Smooth muscle cell of the umbilical artery (primary cell): Measurements from ENCODE around the gene MAMLD1. TPM values are rescaled to one million over a fixed set of nuclear protein-coding genes. Genes with fewer than 3 reads are reported as not detected.

Experiments used
- total RNA-seq: library from RNA; depleted of rRNA; stranded (reverse); fragments of >200 nt; gene quantifications from 2 replicates; pipeline ENCODE4 v1.2.3, GENCODE V29; 2014

MAMLD1 gene, protein sequence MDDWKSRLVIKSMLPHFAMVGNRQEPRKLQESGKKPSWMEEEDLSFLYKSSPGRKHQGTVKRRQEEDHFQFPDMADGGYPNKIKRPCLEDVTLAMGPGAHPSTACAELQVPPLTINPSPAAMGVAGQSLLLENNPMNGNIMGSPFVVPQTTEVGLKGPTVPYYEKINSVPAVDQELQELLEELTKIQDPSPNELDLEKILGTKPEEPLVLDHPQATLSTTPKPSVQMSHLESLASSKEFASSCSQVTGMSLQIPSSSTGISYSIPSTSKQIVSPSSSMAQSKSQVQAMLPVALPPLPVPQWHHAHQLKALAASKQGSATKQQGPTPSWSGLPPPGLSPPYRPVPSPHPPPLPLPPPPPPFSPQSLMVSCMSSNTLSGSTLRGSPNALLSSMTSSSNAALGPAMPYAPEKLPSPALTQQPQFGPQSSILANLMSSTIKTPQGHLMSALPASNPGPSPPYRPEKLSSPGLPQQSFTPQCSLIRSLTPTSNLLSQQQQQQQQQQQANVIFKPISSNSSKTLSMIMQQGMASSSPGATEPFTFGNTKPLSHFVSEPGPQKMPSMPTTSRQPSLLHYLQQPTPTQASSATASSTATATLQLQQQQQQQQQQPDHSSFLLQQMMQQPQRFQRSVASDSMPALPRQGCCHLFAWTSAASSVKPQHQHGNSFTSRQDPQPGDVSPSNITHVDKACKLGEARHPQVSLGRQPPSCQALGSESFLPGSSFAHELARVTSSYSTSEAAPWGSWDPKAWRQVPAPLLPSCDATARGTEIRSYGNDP
- 1.2 and 2.0 TPM in 2 replicates for total RNA-seq

DNA sequence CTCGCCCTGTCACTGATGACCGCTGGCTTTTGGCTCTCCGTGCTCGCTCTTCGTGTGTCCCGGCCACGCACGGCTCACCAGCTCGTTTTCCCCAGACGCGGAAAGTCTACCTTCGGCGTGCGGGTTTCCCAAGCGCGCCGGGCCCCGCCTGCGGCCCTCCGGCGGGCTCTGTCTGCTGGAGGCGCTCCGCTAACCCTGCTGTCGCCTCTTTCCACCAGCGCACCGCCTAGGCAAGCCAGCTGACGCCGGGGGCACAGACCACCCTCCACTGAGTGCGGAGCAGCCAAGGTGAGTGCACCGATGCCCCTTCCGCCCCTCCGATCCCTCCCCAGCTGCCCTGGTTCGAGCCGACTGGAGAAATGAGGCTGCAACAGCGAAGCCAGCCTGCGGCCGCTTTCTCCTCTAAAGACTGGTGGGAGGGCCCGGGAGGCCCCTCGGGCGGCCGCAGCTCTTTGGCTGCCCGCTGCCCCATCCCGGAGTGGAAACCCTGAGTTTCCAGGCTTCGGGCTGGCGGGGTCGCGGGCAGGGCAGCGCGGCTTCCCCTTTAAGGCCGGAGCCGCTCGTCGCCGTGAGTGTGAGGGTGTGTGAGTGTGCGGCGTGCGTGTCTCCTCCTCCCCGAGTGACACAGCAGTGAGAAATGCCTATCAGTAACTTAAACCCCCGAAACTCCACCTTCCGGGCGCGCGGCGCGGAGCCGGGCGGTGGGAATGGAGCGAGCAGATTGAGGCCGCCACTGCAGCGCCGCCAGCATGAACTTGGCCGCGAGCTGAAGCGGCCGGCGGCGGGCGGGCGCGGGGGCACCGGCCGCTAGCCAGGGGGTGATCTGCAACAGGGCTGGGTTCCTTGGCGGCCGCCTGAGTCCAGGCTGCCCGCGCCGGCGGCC lies at the start of gene MAMLD1:
TSS of gene MAMLD1 (plus strand) at position 719 of the 883 bp plus-strand sequence. CDS start 82,200 bp downstream, outside the sequence.

Other genes with a start within 250 kb of the MAMLD1 start
- 10.5 and 11.0 TPM in 2 replicates for gene MTM1, start 205.3 kb downstream of the MAMLD1 start, total RNA-seq